A673 (cell line): ENCODE data around the gene MEAK7. TPM values are rescaled to one million over a fixed set of nuclear protein-coding genes. Genes with fewer than 3 reads are reported as not detected.
"Not testable (repeated sequence)": the region's sequence is repeated elsewhere in the genome, so short reads cannot be mapped to it uniquely, and the experiment has no call there.

Experiments used
- BruUV-seq: library from RNA; stranded (reverse); fragments of 400-500 nt; replicated peaks from 2 replicates; lab custom pipeline; 2021; lab: Mats Ljungman, UMichigan
- CTCF ChIA-PET: fragments of 300-600 bp; sonication (Branson Sonifier 250); formaldehyde crosslinking; loops from one replicate; lab custom pipeline; 2022; ENCODE audit warnings: antibody characterized with exemption; lab: Charles Lee
- POLR2A ChIA-PET: fragments of 300-600 bp; sonication (Branson Sonifier 250); formaldehyde crosslinking; loops from one replicate; lab custom pipeline; 2022; ENCODE audit warnings: antibody characterized with exemption; ENCODE audit not compliant: low non-redundant PET; lab: Charles Lee
- DNase-seq: peaks from one replicate; pipeline ENCODE4 v3.0.0-alpha.2; 2015; ENCODE audit warnings: low spot score
- H3K27ac ChIP-seq: fragments of 200-600 bp; sonication (generic); 2 replicates; pipeline ENCODE4 v1.5.1; 2016; ENCODE audit warnings: mixed run types, low read depth, mild to moderate bottlenecking, mixed read lengths, antibody characterized with exemption, low read length; ENCODE audit not compliant: poor library complexity, severe bottlenecking
- H3K27me3 ChIP-seq: fragments of 200-600 bp; sonication (generic); replicated peaks from 2 replicates; pipeline ENCODE4 v1.6.1; 2017; ENCODE audit warnings: mixed run types, low read depth, mild to moderate bottlenecking, mixed read lengths, antibody characterized with exemption, low read length; ENCODE audit not compliant: insufficient read depth, poor library complexity
- H3K36me3 ChIP-seq: fragments of 200-600 bp; sonication (generic); 2 replicates; pipeline ENCODE4 v1.6.1; 2016; ENCODE audit warnings: mixed run types, mild to moderate bottlenecking, mixed read lengths, antibody characterized with exemption, low read length; ENCODE audit not compliant: insufficient read depth, poor library complexity, severe bottlenecking
- H3K4me1 ChIP-seq: fragments of 200-600 bp; sonication (generic); 2 replicates; pipeline ENCODE4 v1.6.1; 2017; ENCODE audit warnings: mixed run types, mild to moderate bottlenecking, mixed read lengths, antibody characterized with exemption, low read length; ENCODE audit not compliant: insufficient read depth, poor library complexity, severe bottlenecking
- H3K4me3 ChIP-seq: fragments of 200-600 bp; sonication (generic); 2 replicates; pipeline ENCODE4 v1.5.1; 2016; ENCODE audit warnings: low read depth, mixed run types, mild to moderate bottlenecking, mixed read lengths, low read length; ENCODE audit not compliant: poor library complexity, severe bottlenecking
- H3K9me3 ChIP-seq: fragments of 200-600 bp; sonication (generic); 2 replicates; pipeline ENCODE4 v1.6.1; 2016; ENCODE audit warnings: mixed run types, low read depth, mild to moderate bottlenecking, mixed read lengths, antibody characterized with exemption, low read length; ENCODE audit not compliant: poor library complexity, severe bottlenecking
- CTCF ChIP-seq: fragments of 300-800, 200-600 bp; sonication (generic); conservative IDR thresholded peaks from 2 replicates; pipeline ENCODE4 v1.5.1; 2017; ENCODE audit warnings: low read depth, mild to moderate bottlenecking, antibody characterized with exemption, low read length, moderate library complexity, mixed read lengths
- EZH2 ChIP-seq: fragments of 200-600 bp; sonication (generic); IDR thresholded peaks from 2 replicates; pipeline ENCODE4 v1.6.1; 2017; ENCODE audit warnings: borderline replicate concordance, low read depth, mild to moderate bottlenecking, mixed read lengths, antibody characterized with exemption, low read length; ENCODE audit not compliant: poor library complexity, severe bottlenecking
- intact Hi-C: fragments of 100-400 bp; cut with micrococcal nuclease; formaldehyde crosslinking; loops from one replicate; pipeline ENCODE4 v1.10.0; 2022; ENCODE audit not compliant: unreplicated experiment
- total RNA-seq: library from RNA; stranded (reverse); gene quantifications from 2 replicates; pipeline ENCODE4 v1.2.3, GENCODE V29; 2021

The MEAK7 gene
- total RNA-seq, 1 experiment from 2014 or later: 11.6 TPM

- no peak overlapping the region for H3K4me3 ChIP-seq
- no peaks in the 10 kb centered on the region for H3K4me1 ChIP-seq
- POLR2A ChIA-PET: no interaction called here
- CTCF ChIA-PET: interaction anchor here (1.5 kb wide), 1 partner anchor 14 kb away, joined by 3 read pairs; no protein-coding TSS in a partner anchor
- TF ChIP-seq CTCF (no peak), EZH2 (no peak)
- no peak for DNase-seq
- BruUV-seq: no TSS peak
- no peaks in the 10 kb centered on the region for H3K36me3 ChIP-seq
- H3K9me3 ChIP-seq: no peaks in the 10 kb centered on the region
- H3K27me3 ChIP-seq: no peaks in the 10 kb centered on the region
- intact Hi-C loops: no loop called here
- no peak overlapping the region for H3K27ac ChIP-seq
These were observed 15.4 kb upstream of the MEAK7 start for GRCh38 chr16:84519855-84520254.

- ChIA-PET POLR2A (no interaction called here), CTCF (interaction anchor here (1.5 kb wide), 1 partner anchor 13 kb away, joined by 3 read pairs; no protein-coding TSS in a partner anchor)
- H3K27ac ChIP-seq: no peak overlapping the region
- no peaks in the 10 kb centered on the region for H3K9me3 ChIP-seq
- intact Hi-C loops: no loop called here
- H3K4me1 ChIP-seq: no peaks in the 10 kb centered on the region
- DNase-seq: no peak
- TF ChIP-seq EZH2 (no peak), CTCF (no peak)
- no TSS peak for BruUV-seq
- H3K27me3 ChIP-seq: no peaks in the 10 kb centered on the region
- H3K4me3 ChIP-seq: no peak overlapping the region
- H3K36me3 ChIP-seq: no peaks in the 10 kb centered on the region
These were observed 14.4 kb upstream of the MEAK7 start for GRCh38 chr16:84518804-84519341.

- H3K27ac ChIP-seq, POLR2A ChIA-PET, CTCF ChIA-PET, BruUV-seq, H3K36me3 ChIP-seq, H3K27me3 ChIP-seq, intact Hi-C loops, H3K4me1 ChIP-seq, H3K9me3 ChIP-seq, H3K4me3 ChIP-seq: not testable (repeated sequence)
- DNase-seq: peak; percentile 40
These were observed 13.8 kb upstream of the MEAK7 start for GRCh38 chr16:84518220-84518619.

GRCh38 chr16:84517366-84517765, 12.9 kb upstream of the MEAK7 start:
- H3K36me3 ChIP-seq: no peaks in the 10 kb centered on the region
- H3K4me3 ChIP-seq: no peak overlapping the region
- H3K9me3 ChIP-seq: no peaks in the 10 kb centered on the region
- POLR2A ChIA-PET: no interaction called here
- no peaks in the 10 kb centered on the region for H3K4me1 ChIP-seq
- TF ChIP-seq CTCF (no peak), EZH2 (no peak)
- intact Hi-C loops: no loop called here
- CTCF ChIA-PET: no interaction called here
- DNase-seq: no peak
- no peaks in the 10 kb centered on the region for H3K27me3 ChIP-seq
- no TSS peak for BruUV-seq
- no peak overlapping the region for H3K27ac ChIP-seq
